ENCODE data around the gene FLRT2. TPM values are rescaled to one million over a fixed set of nuclear protein-coding genes. Genes with fewer than 3 reads are reported as not detected.

The FLRT2 gene
- total and polyA plus RNA-seq, 10 donors: 7.8 to 63.9 (median 23.8) TPM

DNA sequence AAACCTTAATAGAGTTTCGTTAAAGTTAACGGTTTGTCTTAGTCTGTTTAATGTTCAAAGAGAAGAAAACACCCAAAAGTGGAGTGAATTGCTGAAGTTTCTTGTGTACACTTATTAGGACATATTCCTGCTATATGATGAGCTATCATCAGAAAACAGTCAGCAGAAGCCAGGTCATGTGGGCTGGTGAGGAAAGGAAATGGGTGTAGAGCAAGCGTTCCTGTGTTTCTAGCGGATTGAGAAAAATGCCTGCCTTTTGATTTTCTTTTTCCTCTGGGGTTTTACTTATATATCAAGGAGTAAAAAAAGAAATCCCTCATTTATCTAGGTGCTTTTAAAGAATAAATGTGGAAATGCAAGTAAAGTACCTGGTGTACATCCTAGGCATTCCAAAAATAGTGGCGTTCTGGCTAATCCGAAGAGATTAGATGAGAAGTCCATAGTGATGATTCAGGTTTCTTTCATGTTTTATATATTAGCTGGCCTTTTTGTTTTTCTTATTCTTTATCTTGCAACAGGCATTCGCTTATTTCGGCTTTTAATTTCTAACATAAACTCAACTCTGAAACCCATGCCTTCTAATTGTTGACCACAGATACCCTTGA is 50.7 kb downstream of the FLRT2 start:
- whole genome bisulfite sequencing, 5 donors: 87 to 93% (median 91%) methylated on average over 8 of the region's 8 CpGs
- intact Hi-C loops (cut with DNase I; ENCODE audit: low total_unique reads): no loop called here
- Histone ChIP-seq H3K9me3 (no peaks in the 10 kb centered on the region), H3K27ac (no peak overlapping the region), H3K4me3 (no peak overlapping the region), H3K27me3 (replicated peaks in 1 of 7) (no peaks in the 10 kb centered on the region), H3K36me3 (no peaks in the 10 kb centered on the region), H3K4me1 (peaks cover 0 to 8% (median 0%) of the 10 kb centered on the region in 6 donors)
- no peak for DNase-seq
- no peak for TF ChIP-seq POLR2AphosphoS5 (IDR thresholded peaks at IDR 0.05)
- TF ChIP-seq POLR2A (IDR thresholded peaks at IDR 0.05): no peak
- TF ChIP-seq, protein P1, sequence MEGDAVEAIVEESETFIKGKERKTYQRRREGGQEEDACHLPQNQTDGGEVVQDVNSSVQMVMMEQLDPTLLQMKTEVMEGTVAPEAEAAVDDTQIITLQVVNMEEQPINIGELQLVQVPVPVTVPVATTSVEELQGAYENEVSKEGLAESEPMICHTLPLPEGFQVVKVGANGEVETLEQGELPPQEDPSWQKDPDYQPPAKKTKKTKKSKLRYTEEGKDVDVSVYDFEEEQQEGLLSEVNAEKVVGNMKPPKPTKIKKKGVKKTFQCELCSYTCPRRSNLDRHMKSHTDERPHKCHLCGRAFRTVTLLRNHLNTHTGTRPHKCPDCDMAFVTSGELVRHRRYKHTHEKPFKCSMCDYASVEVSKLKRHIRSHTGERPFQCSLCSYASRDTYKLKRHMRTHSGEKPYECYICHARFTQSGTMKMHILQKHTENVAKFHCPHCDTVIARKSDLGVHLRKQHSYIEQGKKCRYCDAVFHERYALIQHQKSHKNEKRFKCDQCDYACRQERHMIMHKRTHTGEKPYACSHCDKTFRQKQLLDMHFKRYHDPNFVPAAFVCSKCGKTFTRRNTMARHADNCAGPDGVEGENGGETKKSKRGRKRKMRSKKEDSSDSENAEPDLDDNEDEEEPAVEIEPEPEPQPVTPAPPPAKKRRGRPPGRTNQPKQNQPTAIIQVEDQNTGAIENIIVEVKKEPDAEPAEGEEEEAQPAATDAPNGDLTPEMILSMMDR (IDR thresholded peaks at IDR 0.05 in 8 of 11, conservative IDR thresholded peaks at IDR 0.05 in 3 of 11): no peak

DNA sequence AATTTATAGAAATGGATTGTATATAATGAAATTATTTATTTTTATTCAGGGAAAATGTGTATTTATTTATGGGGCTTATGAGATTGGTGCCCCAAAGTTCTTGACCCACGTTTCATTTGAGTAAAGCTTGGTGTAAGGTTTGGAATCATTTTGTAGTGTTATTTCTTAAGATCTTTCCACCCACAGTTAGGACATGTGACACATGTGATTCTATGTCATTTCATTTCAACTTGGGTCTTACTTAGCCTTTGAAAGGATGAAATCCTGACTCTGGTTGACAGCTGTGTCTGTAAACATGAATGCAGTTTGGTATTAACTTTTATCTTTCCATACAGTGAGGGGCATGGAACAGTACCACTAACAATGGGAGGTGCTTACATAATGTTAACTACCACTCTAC is 51.7 kb downstream of the FLRT2 start:
- no peaks in the 10 kb centered on the region for H3K27me3 ChIP-seq (replicated peaks in 1 of 7)
- H3K27ac ChIP-seq: no peak overlapping the region
- H3K4me3 ChIP-seq: no peak overlapping the region
- TF ChIP-seq, protein P1 (IDR thresholded peaks at IDR 0.05 in 8 of 11, conservative IDR thresholded peaks at IDR 0.05 in 3 of 11): no peak
- TF ChIP-seq POLR2AphosphoS5 (IDR thresholded peaks at IDR 0.05) (no peak), POLR2A (IDR thresholded peaks at IDR 0.05) (no peak)
- 66 to 78% (median 71%) methylated on average over 1 of the region's 1 CpG for WGBS, 5 donors
- H3K36me3 ChIP-seq: no peaks in the 10 kb centered on the region
- no peak for DNase-seq
- intact Hi-C loops (cut with DNase I; ENCODE audit: low total_unique reads): no loop called here
- peaks cover 0 to 8% (median 0%) of the 10 kb centered on the region in 6 donors for H3K4me1 ChIP-seq
- H3K9me3 ChIP-seq: no peaks in the 10 kb centered on the region

DNA sequence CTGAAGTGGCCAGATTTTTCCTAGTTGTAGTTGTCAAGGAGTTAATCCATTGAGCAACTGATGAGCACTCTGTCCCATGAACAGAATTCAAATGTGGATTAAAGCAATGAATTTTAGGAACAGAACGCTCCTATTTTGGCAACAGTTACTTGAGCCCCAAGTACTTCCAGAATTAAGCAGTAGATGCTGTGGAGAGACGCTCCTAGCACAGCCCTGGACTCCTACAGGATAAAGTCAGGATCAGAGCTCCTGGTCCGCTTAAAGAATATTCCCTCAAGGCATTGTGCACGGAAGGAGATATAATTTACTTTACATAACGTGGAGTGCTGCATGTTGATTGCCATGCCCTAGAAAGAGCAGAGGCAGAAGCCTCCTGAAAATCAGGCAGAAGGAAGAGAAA is 53.4 kb downstream of the FLRT2 start:
- Histone ChIP-seq H3K27me3 (replicated peaks in 1 of 7) (no peaks in the 10 kb centered on the region), H3K4me1 (peaks cover 0 to 8% (median 0%) of the 10 kb centered on the region in 6 donors), H3K9me3 (no peaks in the 10 kb centered on the region), H3K27ac (no peak overlapping the region), H3K4me3 (no peak overlapping the region), H3K36me3 (no peaks in the 10 kb centered on the region)
- DNase-seq: no peak
- WGBS, 5 donors: 73 to 95% (median 89%) methylated on average over 5 of the region's 5 CpGs
- TF ChIP-seq, protein P1 (IDR thresholded peaks at IDR 0.05 in 8 of 11, conservative IDR thresholded peaks at IDR 0.05 in 3 of 11): no peak
- no peak for TF ChIP-seq POLR2AphosphoS5 (IDR thresholded peaks at IDR 0.05)
- TF ChIP-seq POLR2A (IDR thresholded peaks at IDR 0.05): no peak
- intact Hi-C loops (cut with DNase I; ENCODE audit: low total_unique reads): no loop called here

DNA sequence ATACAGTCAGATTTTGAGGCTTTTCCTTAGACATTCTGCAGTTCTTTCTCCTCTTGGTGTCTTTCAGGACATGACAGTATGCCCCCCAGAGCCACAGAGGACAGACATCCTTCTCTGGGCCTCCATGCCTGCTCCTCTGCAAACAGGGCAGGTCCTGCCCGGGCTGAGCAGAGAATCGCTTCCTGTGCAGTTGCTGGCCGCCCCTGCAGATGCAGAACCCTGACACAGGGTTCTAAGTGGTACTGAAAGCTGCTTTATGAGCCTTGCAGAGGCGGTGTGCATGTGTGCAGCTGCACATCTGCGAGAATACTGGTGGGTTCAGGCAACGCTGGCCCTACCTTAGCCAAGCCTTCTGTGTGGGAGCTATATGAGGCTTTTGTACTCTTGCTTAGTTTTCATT is 54.5 kb downstream of the FLRT2 start:
- Histone ChIP-seq H3K9me3 (peaks cover 0 to 1% (median 0%) of the 10 kb centered on the region in 8 donors), H3K4me1 (peaks cover 0 to 8% (median 0%) of the 10 kb centered on the region in 6 donors), H3K36me3 (no peaks in the 10 kb centered on the region), H3K27me3 (replicated peaks in 1 of 7) (no peaks in the 10 kb centered on the region), H3K27ac (no peak overlapping the region), H3K4me3 (no peak overlapping the region)
- DNase-seq: no peak
- WGBS, 5 donors: 49 to 73% (median 70%) methylated on average over 6 of the region's 6 CpGs
- TF ChIP-seq, protein P1 (IDR thresholded peaks at IDR 0.05 in 8 of 11, conservative IDR thresholded peaks at IDR 0.05 in 3 of 11): no peak
- TF ChIP-seq POLR2AphosphoS5 (IDR thresholded peaks at IDR 0.05): no peak
- no peak for TF ChIP-seq POLR2A (IDR thresholded peaks at IDR 0.05)
- intact Hi-C loops (cut with DNase I; ENCODE audit: low total_unique reads): no loop called here
